GM12801 (cell line): ENCODE data around the gene MSH6.

Source experiments
- TF ChIP-seq, protein P1 (sequence below): IDR thresholded peaks from one replicate; pipeline ENCODE4 v1.5.1; 2011; ENCODE audit warnings: control low read depth; ENCODE audit not compliant: insufficient read length; ENCODE audit errors: extremely low read depth

MSH6 gene

GRCh38 chr2:47822518-47822917, 39.6 kb downstream of the MSH6 start:
- TF ChIP-seq, protein P1, sequence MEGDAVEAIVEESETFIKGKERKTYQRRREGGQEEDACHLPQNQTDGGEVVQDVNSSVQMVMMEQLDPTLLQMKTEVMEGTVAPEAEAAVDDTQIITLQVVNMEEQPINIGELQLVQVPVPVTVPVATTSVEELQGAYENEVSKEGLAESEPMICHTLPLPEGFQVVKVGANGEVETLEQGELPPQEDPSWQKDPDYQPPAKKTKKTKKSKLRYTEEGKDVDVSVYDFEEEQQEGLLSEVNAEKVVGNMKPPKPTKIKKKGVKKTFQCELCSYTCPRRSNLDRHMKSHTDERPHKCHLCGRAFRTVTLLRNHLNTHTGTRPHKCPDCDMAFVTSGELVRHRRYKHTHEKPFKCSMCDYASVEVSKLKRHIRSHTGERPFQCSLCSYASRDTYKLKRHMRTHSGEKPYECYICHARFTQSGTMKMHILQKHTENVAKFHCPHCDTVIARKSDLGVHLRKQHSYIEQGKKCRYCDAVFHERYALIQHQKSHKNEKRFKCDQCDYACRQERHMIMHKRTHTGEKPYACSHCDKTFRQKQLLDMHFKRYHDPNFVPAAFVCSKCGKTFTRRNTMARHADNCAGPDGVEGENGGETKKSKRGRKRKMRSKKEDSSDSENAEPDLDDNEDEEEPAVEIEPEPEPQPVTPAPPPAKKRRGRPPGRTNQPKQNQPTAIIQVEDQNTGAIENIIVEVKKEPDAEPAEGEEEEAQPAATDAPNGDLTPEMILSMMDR, result no peak

- TF ChIP-seq, protein P1, result no peak
Measured at GRCh38 chr2:47833516-47833968, 50.6 kb downstream of the MSH6 start.

DNA sequence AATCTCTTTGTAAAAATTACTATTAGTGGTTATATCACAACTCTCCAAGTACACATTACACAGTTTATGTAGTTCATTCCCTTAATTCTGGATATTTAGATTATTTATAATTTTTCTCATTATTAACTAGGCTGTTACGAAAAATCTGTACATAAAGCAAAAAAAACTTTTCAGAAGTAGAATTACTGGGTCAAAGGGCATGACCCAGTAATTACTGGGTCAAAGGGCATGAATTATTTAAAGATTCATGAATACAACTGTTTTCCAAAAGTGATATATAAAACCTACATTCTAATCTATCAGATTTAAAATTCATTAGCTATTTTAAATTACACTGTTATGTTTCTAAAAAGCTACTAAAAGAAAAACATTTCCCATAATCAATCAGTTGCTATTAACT, 55.3 kb downstream of the MSH6 start:
- TF ChIP-seq, protein P1, result no peak

DNA sequence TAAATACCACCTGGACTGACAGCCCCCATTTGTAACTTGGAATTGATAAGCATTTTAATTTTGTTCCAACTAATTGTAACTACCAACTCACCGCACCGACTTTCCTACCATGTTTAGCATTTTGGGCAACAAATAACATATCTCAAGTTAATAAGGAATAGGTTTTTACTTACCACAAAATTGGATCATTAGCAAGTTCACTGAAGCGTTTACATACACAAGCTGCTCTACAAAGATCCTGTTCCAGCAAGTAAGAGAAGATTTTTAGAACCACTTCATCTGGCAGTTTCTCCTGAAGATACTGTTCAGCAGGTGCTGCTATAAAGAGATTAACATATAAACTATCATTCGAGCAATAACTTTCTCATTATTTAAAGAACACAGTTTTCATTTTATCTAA, 55.7 kb downstream of the MSH6 start:
- TF ChIP-seq, protein P1, result no peak

- TF ChIP-seq, protein P1, result no peak
Measured at GRCh38 chr2:47842846-47843245, 59.9 kb downstream of the MSH6 start.

GRCh38 chr2:47843407-47843806, 60.5 kb downstream of the MSH6 start:
- TF ChIP-seq, protein P1, result no peak

DNA sequence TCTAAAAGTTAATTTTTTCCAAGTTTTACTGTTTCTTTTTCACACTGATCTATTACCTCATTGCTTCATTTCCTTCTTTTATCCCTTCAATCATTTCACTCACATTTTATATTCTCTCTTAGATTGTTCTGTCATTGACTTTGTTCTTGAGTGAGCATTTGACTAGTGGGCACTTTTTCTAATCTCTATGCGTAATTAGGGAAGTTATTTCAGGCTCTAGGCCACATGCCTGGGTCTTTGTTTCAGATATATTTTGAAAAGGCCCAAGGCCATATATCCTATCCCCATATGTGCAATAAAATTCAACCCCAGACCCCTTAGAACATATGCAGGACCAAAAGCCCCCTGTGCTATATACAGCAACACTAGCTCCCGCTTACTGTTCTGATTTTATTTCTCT, 61.2 kb downstream of the MSH6 start:
- TF ChIP-seq, protein P1, result no peak

DNA sequence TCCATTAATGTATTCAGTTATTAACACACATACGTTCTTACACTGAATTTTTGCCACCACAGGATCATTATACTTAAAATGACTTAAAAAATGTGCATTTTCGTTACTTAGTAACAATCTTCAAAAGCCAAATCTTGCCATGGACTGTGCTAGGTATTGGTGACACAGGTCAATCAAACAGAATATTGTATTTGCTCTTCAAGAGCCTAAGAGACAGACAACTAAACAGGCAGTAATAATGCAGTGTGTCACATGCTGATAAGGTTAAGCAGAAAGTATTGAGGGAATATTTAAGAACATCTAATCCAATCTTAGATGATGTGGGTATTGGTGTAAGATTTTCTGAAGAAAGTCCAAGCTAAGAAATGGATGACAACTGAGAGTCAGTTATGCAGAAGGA, 66.4 kb downstream of the MSH6 start:
- TF ChIP-seq, protein P1, result no peak
